HEK293 (cell line): ENCODE results near the gene TNFAIP2.

Experiments used
- CTCF ChIA-PET: fragments of 350-600 bp; formaldehyde crosslinking; extraction: SDS; loops from one replicate; lab custom pipeline; 2021; ENCODE audit warnings: antibody characterized with exemption; lab: Yijun Ruan, JAX
- POLR2A ChIA-PET: fragments of 300-600 bp; formaldehyde crosslinking; extraction: SDS; loops from one replicate; lab custom pipeline; 2020; ENCODE audit warnings: antibody characterized with exemption, inconsistent platforms; lab: Yijun Ruan, JAX
- H3K27ac ChIP-seq: fragments of 200-500 bp; sonication (Bioruptor generic); 2 replicates; pipeline ENCODE4 v1.5.1; 2014; ENCODE audit warnings: low read depth, low read length, control low read depth, inconsistent platforms; ENCODE audit errors: extremely low read depth
- H3K36me3 ChIP-seq, 2 experiments: fragments of 200-500 bp in 1 of 2; sonication (Bioruptor generic) in 1 of 2; 1 replicate in 1 of 2; 2 replicates in 1 of 2; pipeline ENCODE4 v1.5.1; 2014 to 2017; ENCODE audit warnings: inconsistent platforms in 2 of 2, low read length in 2 of 2; ENCODE audit not compliant: control insufficient read depth in 2 of 2, insufficient read depth in 1 of 2
- H3K4me1 ChIP-seq: fragments of 200-500 bp; sonication (Bioruptor generic); 2 replicates; pipeline ENCODE4 v1.5.1; 2014; ENCODE audit warnings: mild to moderate bottlenecking, low read length, inconsistent platforms; ENCODE audit not compliant: control insufficient read depth, insufficient read depth
- H3K4me3 ChIP-seq: 2 replicates; pipeline ENCODE4 v1.5.1; 2011; ENCODE audit warnings: low read depth, mild to moderate bottlenecking, control low read depth, low read length, moderate library complexity
- H3K9me3 ChIP-seq: fragments of 200-500 bp; sonication (Bioruptor generic); 2 replicates; pipeline ENCODE4 v1.5.1; 2014; ENCODE audit warnings: low read depth, low read length, inconsistent platforms; ENCODE audit not compliant: control insufficient read depth, insufficient read depth
- GLIS2 ChIP-seq: fragments of 450-650 bp; formaldehyde crosslinking; IDR thresholded peaks from 2 replicates; pipeline ENCODE4 v1.5.1; 2016; ENCODE audit warnings: missing biosample characterization, missing genetic modification characterization
- HIC1 ChIP-seq: fragments of 450-650 bp; formaldehyde crosslinking; IDR thresholded peaks from 2 replicates; pipeline ENCODE4 v1.5.1; 2016; ENCODE audit warnings: missing biosample characterization, missing genetic modification characterization
- HOXC10 ChIP-seq: sonication (generic); formaldehyde crosslinking; IDR thresholded peaks from 2 replicates; pipeline ENCODE4 v1.8.1; 2023; ENCODE audit warnings: mild to moderate bottlenecking, missing genetic modification reagents
- INSM2 ChIP-seq: fragments of 450-650 bp; formaldehyde crosslinking; IDR thresholded peaks from 2 replicates; pipeline ENCODE4 v1.5.1; 2016; ENCODE audit warnings: missing biosample characterization, missing genetic modification characterization
- KLF10 ChIP-seq: fragments of 450-650 bp; IDR thresholded peaks from 2 replicates; pipeline ENCODE4 v1.5.1; 2018; ENCODE audit warnings: missing biosample characterization, mild to moderate bottlenecking, missing genetic modification characterization
- KLF9 ChIP-seq: fragments of 450-650 bp; formaldehyde crosslinking; IDR thresholded peaks from 2 replicates; pipeline ENCODE4 v1.5.1; 2016; ENCODE audit warnings: missing biosample characterization, missing genetic modification characterization, low read depth
- OVOL3 ChIP-seq: fragments of 450-650 bp; formaldehyde crosslinking; IDR thresholded peaks from 2 replicates; pipeline ENCODE4 v1.5.1; 2016; ENCODE audit warnings: missing biosample characterization, missing genetic modification characterization
- REPIN1 ChIP-seq: fragments of 450-650 bp; formaldehyde crosslinking; IDR thresholded peaks from 2 replicates; pipeline ENCODE4 v1.5.1; 2017; ENCODE audit warnings: missing biosample characterization, missing genetic modification characterization, low read depth
- SALL2 ChIP-seq: fragments of 450-650 bp; formaldehyde crosslinking; IDR thresholded peaks from 2 replicates; pipeline ENCODE4 v1.5.0; 2017; ENCODE audit warnings: missing biosample characterization, mild to moderate bottlenecking, missing genetic modification characterization, borderline replicate concordance
- YY1 ChIP-seq: fragments of 450-650 bp; formaldehyde crosslinking; IDR thresholded peaks from 2 replicates; pipeline ENCODE4 v1.5.1; 2018; ENCODE audit warnings: missing biosample characterization, missing genetic modification characterization
- ZBTB17 ChIP-seq: fragments of 450-650 bp; formaldehyde crosslinking; IDR thresholded peaks from 2 replicates; pipeline ENCODE4 v1.5.1; 2016; ENCODE audit warnings: missing biosample characterization, missing genetic modification characterization
- ZBTB21 ChIP-seq: fragments of 450-650 bp; formaldehyde crosslinking; IDR thresholded peaks from 2 replicates; pipeline ENCODE4 v1.5.1; 2017; ENCODE audit warnings: missing biosample characterization, missing genetic modification characterization
- ZEB2 ChIP-seq: fragments of 450-650 bp; formaldehyde crosslinking; IDR thresholded peaks from 2 replicates; pipeline ENCODE4 v1.5.1; 2016; ENCODE audit warnings: missing biosample characterization, missing genetic modification characterization
- ZNF10 ChIP-seq: fragments of 450-650 bp; formaldehyde crosslinking; IDR thresholded peaks from 2 replicates; pipeline ENCODE4 v1.5.1; 2017; ENCODE audit warnings: missing biosample characterization, missing genetic modification characterization
- ZNF114 ChIP-seq: fragments of 450-650 bp; formaldehyde crosslinking; IDR thresholded peaks from 2 replicates; pipeline ENCODE4 v1.5.0; 2017; ENCODE audit warnings: missing biosample characterization, missing genetic modification characterization
- ZNF2 ChIP-seq: fragments of 450-650 bp; formaldehyde crosslinking; IDR thresholded peaks from 2 replicates; pipeline ENCODE4 v1.5.1; 2016; ENCODE audit warnings: missing biosample characterization, missing genetic modification characterization
- ZNF239 ChIP-seq: fragments of 450-650 bp; formaldehyde crosslinking; IDR thresholded peaks from 2 replicates; pipeline ENCODE4 v1.5.1; 2016; ENCODE audit warnings: missing biosample characterization, missing genetic modification characterization
- ZNF302 ChIP-seq: fragments of 450-650 bp; formaldehyde crosslinking; IDR thresholded peaks from 2 replicates; pipeline ENCODE4 v1.5.1; 2016; ENCODE audit warnings: missing biosample characterization, missing genetic modification characterization, low read depth
- ZNF324 ChIP-seq: fragments of 450-650 bp; formaldehyde crosslinking; IDR thresholded peaks from 2 replicates; pipeline ENCODE4 v1.5.1; 2016; ENCODE audit warnings: missing biosample characterization, missing genetic modification characterization
- ZNF341 ChIP-seq: fragments of 450-650 bp; formaldehyde crosslinking; IDR thresholded peaks from 2 replicates; pipeline ENCODE4; 2016; ENCODE audit warnings: low read depth, missing biosample characterization, missing genetic modification characterization
- ZNF366 ChIP-seq: fragments of 450-650 bp; formaldehyde crosslinking; conservative IDR thresholded peaks from 2 replicates; pipeline ENCODE4 v1.5.1; 2016; ENCODE audit warnings: missing biosample characterization, missing genetic modification characterization
- ZNF433 ChIP-seq: fragments of 450-650 bp; formaldehyde crosslinking; IDR thresholded peaks from 2 replicates; pipeline ENCODE4 v1.5.1; 2016; ENCODE audit warnings: missing biosample characterization, missing genetic modification characterization, low read depth
- ZNF48 ChIP-seq: fragments of 450-650 bp; formaldehyde crosslinking; IDR thresholded peaks from 2 replicates; pipeline ENCODE4 v1.5.1; 2016; ENCODE audit warnings: missing biosample characterization, missing genetic modification characterization
- ZNF514 ChIP-seq: fragments of 450-650 bp; formaldehyde crosslinking; IDR thresholded peaks from 2 replicates; pipeline ENCODE4 v1.5.1; 2016; ENCODE audit warnings: missing biosample characterization, missing genetic modification characterization
- ZNF530 ChIP-seq: fragments of 450-650 bp; formaldehyde crosslinking; IDR thresholded peaks from 2 replicates; pipeline ENCODE4 v1.5.1; 2016; ENCODE audit warnings: low read depth, missing biosample characterization, missing genetic modification characterization
- ZNF555 ChIP-seq: fragments of 450-650 bp; formaldehyde crosslinking; conservative IDR thresholded peaks from 2 replicates; pipeline ENCODE4 v1.5.1; 2017; ENCODE audit warnings: missing biosample characterization, mild to moderate bottlenecking, missing genetic modification characterization, inconsistent platforms
- ZNF558 ChIP-seq: fragments of 450-650 bp; formaldehyde crosslinking; IDR thresholded peaks from 2 replicates; pipeline ENCODE4 v1.5.1; 2016; ENCODE audit warnings: missing biosample characterization, missing genetic modification characterization
- ZNF596 ChIP-seq: fragments of 450-650 bp; IDR thresholded peaks from 2 replicates; pipeline ENCODE4 v1.5.0; 2018; ENCODE audit warnings: missing biosample characterization, mild to moderate bottlenecking, missing genetic modification characterization, moderate library complexity
- ZNF629 ChIP-seq: fragments of 450-650 bp; formaldehyde crosslinking; IDR thresholded peaks from 2 replicates; pipeline ENCODE4 v1.5.1; 2017; ENCODE audit warnings: missing biosample characterization, missing genetic modification characterization
- ZNF747 ChIP-seq: fragments of 450-650 bp; formaldehyde crosslinking; IDR thresholded peaks from 2 replicates; pipeline ENCODE4 v1.5.1; 2016; ENCODE audit warnings: missing biosample characterization, missing genetic modification characterization
- ZNF791 ChIP-seq: fragments of 450-650 bp; formaldehyde crosslinking; IDR thresholded peaks from 2 replicates; pipeline ENCODE4 v1.5.1; 2016; ENCODE audit warnings: missing biosample characterization, missing genetic modification characterization
- TF ChIP-seq, protein P1 (sequence below): fragments of 450-650 bp; formaldehyde crosslinking; IDR thresholded peaks from 2 replicates; pipeline ENCODE4 v1.5.1; 2016; ENCODE audit warnings: missing biosample characterization, missing genetic modification characterization

Gene TNFAIP2

GRCh38 chr14:103078420-103078749 is 44.9 kb upstream of the TNFAIP2 start (continued):
- TF ChIP-seq HIC1 (tag by site-specific recombination) (no peak), ZNF324 (tag by site-specific recombination) (peak; percentile 80), ZNF341 (tag by site-specific recombination) (no peak), ZNF596 (tag by site-specific recombination) (no peak), ZBTB17 (tag by site-specific recombination) (peak; percentile 67), SALL2 (tag by site-specific recombination) (no peak)

GRCh38 chr14:103078860-103079587 is 44.2 kb upstream of the TNFAIP2 start:
- H3K27ac ChIP-seq = no peak overlapping the region
- POLR2A ChIA-PET = interaction anchor here (0.7 kb wide), 1 partner anchor 8 kb away, joined by 6 read pairs; no protein-coding TSS in a partner anchor
- TF ChIP-seq ZNF302 (no peak), ZNF48 (tag by site-specific recombination) (no peak), KLF10 (no peak), ZNF555 (tag by site-specific recombination) (no peak), ZNF239 (tag by site-specific recombination) (no peak), KLF9 (tag by site-specific recombination) (no peak), ZNF366 (tag by site-specific recombination) (no peak), ZNF791 (no peak), HOXC10 (CRISPR knock-in tag) (no peak), ZNF433 (tag by site-specific recombination) (no peak), ZNF114 (tag by site-specific recombination) (no peak), ZNF629 (tag by site-specific recombination) (no peak), YY1 (no peak)
- TF ChIP-seq, protein P1, sequence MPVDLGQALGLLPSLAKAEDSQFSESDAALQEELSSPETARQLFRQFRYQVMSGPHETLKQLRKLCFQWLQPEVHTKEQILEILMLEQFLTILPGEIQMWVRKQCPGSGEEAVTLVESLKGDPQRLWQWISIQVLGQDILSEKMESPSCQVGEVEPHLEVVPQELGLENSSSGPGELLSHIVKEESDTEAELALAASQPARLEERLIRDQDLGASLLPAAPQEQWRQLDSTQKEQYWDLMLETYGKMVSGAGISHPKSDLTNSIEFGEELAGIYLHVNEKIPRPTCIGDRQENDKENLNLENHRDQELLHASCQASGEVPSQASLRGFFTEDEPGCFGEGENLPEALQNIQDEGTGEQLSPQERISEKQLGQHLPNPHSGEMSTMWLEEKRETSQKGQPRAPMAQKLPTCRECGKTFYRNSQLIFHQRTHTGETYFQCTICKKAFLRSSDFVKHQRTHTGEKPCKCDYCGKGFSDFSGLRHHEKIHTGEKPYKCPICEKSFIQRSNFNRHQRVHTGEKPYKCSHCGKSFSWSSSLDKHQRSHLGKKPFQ (tag by site-specific recombination) = no peak

GRCh38 chr14:103081951-103082350 is 41.3 kb upstream of the TNFAIP2 start:
- CTCF ChIA-PET = no interaction called here
- Histone ChIP-seq H3K4me1 (no peaks in the 10 kb centered on the region), H3K27ac (no peak overlapping the region), H3K36me3 (no peaks in the 10 kb centered on the region), H3K4me3 (no peak overlapping the region), H3K9me3 (no peaks in the 10 kb centered on the region)
- POLR2A ChIA-PET = no interaction called here
- TF ChIP-seq ZBTB21 (tag by site-specific recombination) (no peak), ZNF514 (tag by site-specific recombination) (no peak), ZNF530 (tag by site-specific recombination) (no peak), INSM2 (tag by site-specific recombination) (no peak), ZNF747 (tag by site-specific recombination) (no peak; the same call in 1 of the 2 replicates), ZEB2 (tag by site-specific recombination) (no peak), ZNF10 (tag by site-specific recombination) (no peak), ZBTB17 (tag by site-specific recombination) (peak; percentile 71), OVOL3 (tag by site-specific recombination) (no peak), ZNF2 (tag by site-specific recombination) (no peak), ZNF366 (tag by site-specific recombination) (peak; percentile 74), GLIS2 (tag by site-specific recombination) (no peak), ZNF558 (tag by site-specific recombination) (no peak), REPIN1 (no peak)

More at GRCh38 chr14:103078860-103079587, 44.2 kb upstream of the TNFAIP2 start:
- Histone ChIP-seq H3K4me3 (no peak overlapping the region), H3K9me3 (no peaks in the 10 kb centered on the region), H3K4me1 (0 out of 2 replicates have a peak, but pooled peaks cover 3% of the 10 kb centered on the region), H3K36me3 (no peaks in the 10 kb centered on the region)
- CTCF ChIA-PET = interaction anchor here (0.6 to 2.0 kb wide), 9 partner anchors 12 to 219 kb away, joined by 3 to 9 read pairs (median 6); no protein-coding TSS in a partner anchor
